DND-41 (cell line): ENCODE measurements around the gene COMTD1.

ENCODE experiments used
- ATAC-seq: fragments of 200-7000 bp; cut with Tn5 transposase; 3 replicates; pipeline ENCODE4 v1.9.1; 2021; ENCODE audit warnings: low read depth; ENCODE audit not compliant: insufficient read depth
- DNase-seq: peaks from one replicate; pipeline ENCODE4 v3.0.0-alpha.2; 2020
- H2AFZ ChIP-seq: 2 replicates; pipeline ENCODE4 v1.6.0; 2012; ENCODE audit warnings: low read depth, low read length
- H3K27ac ChIP-seq: 2 replicates; pipeline ENCODE4 v1.5.1; 2012; ENCODE audit warnings: low read length, inconsistent platforms
- H3K27me3 ChIP-seq: fragments of 200-600 bp; sonication (generic); 2 replicates; pipeline ENCODE4 v1.6.0; 2012; ENCODE audit warnings: low read length, mild to moderate bottlenecking, inconsistent platforms; ENCODE audit not compliant: insufficient read depth, poor library complexity
- H3K36me3 ChIP-seq: 2 replicates; pipeline ENCODE4 v1.5.1; 2012; ENCODE audit warnings: low read length, inconsistent platforms; ENCODE audit not compliant: insufficient read depth
- H3K4me1 ChIP-seq: 2 replicates; pipeline ENCODE4 v1.5.1; 2012; ENCODE audit warnings: mild to moderate bottlenecking, low read length; ENCODE audit not compliant: insufficient read depth
- H3K4me2 ChIP-seq: 2 replicates; pipeline ENCODE4 v1.6.0; 2012; ENCODE audit warnings: mild to moderate bottlenecking, moderate library complexity, low read length, inconsistent platforms; ENCODE audit not compliant: insufficient read depth
- H3K4me3 ChIP-seq, 2 experiments: fragments of 200-600 bp in 1 of 2; shearing (Covaris generic) in 1 of 2; 2 replicates each; pipeline ENCODE4 v1.5.1; 2012 to 2016; ENCODE audit warnings: inconsistent platforms in 2 of 2, low read length in 2 of 2, mild to moderate bottlenecking in 2 of 2, low read depth in 1 of 2, moderate library complexity in 1 of 2
- H3K79me2 ChIP-seq: 2 replicates; pipeline ENCODE4 v1.6.0; 2012; ENCODE audit warnings: low read length, inconsistent platforms; ENCODE audit not compliant: insufficient read depth
- H3K9ac ChIP-seq: 2 replicates; pipeline ENCODE4 v1.6.0; 2012; ENCODE audit warnings: low read depth, mild to moderate bottlenecking, inconsistent platforms, low read length, moderate library complexity
- H3K9me3 ChIP-seq: 2 replicates; pipeline ENCODE4 v1.5.1; 2012; ENCODE audit warnings: low read length, moderate library complexity, mild to moderate bottlenecking, inconsistent platforms; ENCODE audit not compliant: insufficient read depth, severe bottlenecking
- H4K20me1 ChIP-seq: 2 replicates; pipeline ENCODE4 v1.6.0; 2012; ENCODE audit warnings: low read length; ENCODE audit not compliant: insufficient read depth
- CTCF ChIP-seq: IDR thresholded peaks from 2 replicates; pipeline ENCODE4 v1.5.1; 2012; ENCODE audit warnings: borderline replicate concordance, low read length, moderate library complexity, mild to moderate bottlenecking; ENCODE audit not compliant: poor library complexity, severe bottlenecking; ENCODE audit errors: extremely low read depth
- EZH2 ChIP-seq: IDR thresholded peaks from 3 replicates; pipeline ENCODE4 v1.6.1; 2012; ENCODE audit warnings: borderline replicate concordance, low read depth, mild to moderate bottlenecking, moderate library complexity, low read length, inconsistent platforms; ENCODE audit not compliant: severe bottlenecking

The COMTD1 gene

GRCh38 chr10:75209921-75210281 is 25.9 kb downstream of the COMTD1 start:
- H3K36me3 ChIP-seq = peaks cover 31% of the 10 kb centered on the region
- H3K27me3 ChIP-seq = no peaks in the 10 kb centered on the region
- peaks cover 43% of the 10 kb centered on the region for H3K79me2 ChIP-seq
- peak overlapping the region; percentile 100 for H3K27ac ChIP-seq
- no peaks in the 10 kb centered on the region for H3K9me3 ChIP-seq
- peak; percentile 84 for DNase-seq
- peaks cover 32% of the 10 kb centered on the region for H3K4me1 ChIP-seq
- H3K4me2 ChIP-seq = peak overlapping the region; percentile 81
- H4K20me1 ChIP-seq = peaks cover 16% of the 10 kb centered on the region; the same call in 1 of the 2 replicates
- TF ChIP-seq EZH2 = no peak
- peak; percentile 10 for TF ChIP-seq CTCF
- peak; percentile 78 for ATAC-seq
- peak overlapping the region; percentile 18 to 73; a peak in 3 of 4 replicates for H3K4me3 ChIP-seq
- H3K9ac ChIP-seq = peak overlapping the region; percentile 72
- peak overlapping the region; percentile 89 for H2AFZ ChIP-seq

GRCh38 chr10:75209086-75209920 is 26.5 kb downstream of the COMTD1 start:
- H3K27me3 ChIP-seq = no peaks in the 10 kb centered on the region
- TF ChIP-seq CTCF = no peak
- no peak for TF ChIP-seq EZH2
- peaks cover 37% of the 10 kb centered on the region for H3K79me2 ChIP-seq
- peak overlapping the region; percentile 89 for H2AFZ ChIP-seq
- no peaks in the 10 kb centered on the region for H3K9me3 ChIP-seq
- H3K4me3 ChIP-seq = peak overlapping the region; percentile 18 to 73; a peak in 3 of 4 replicates
- H3K36me3 ChIP-seq = peaks cover 25% of the 10 kb centered on the region
- DNase-seq (no peak), ATAC-seq (no peak)
- peak overlapping the region; percentile 100 for H3K27ac ChIP-seq
- H3K4me2 ChIP-seq = peak overlapping the region; percentile 81
- H3K9ac ChIP-seq = peak overlapping the region; percentile 72
- H4K20me1 ChIP-seq = peaks cover 16% of the 10 kb centered on the region; the same call in 1 of the 2 replicates
- H3K4me1 ChIP-seq = peaks cover 29% of the 10 kb centered on the region

GRCh38 chr10:75208181-75208580 is 27.6 kb downstream of the COMTD1 start:
- DNase-seq = no peak
- ATAC-seq = no peak
- Histone ChIP-seq H4K20me1 (peaks cover 15% of the 10 kb centered on the region; the same call in 1 of the 2 replicates), H3K4me3 (no peak overlapping the region), H3K27me3 (no peaks in the 10 kb centered on the region), H3K27ac (no peak overlapping the region), H3K4me2 (no peak overlapping the region), H3K79me2 (peaks cover 28% of the 10 kb centered on the region), H3K36me3 (peaks cover 16% of the 10 kb centered on the region), H3K9me3 (no peaks in the 10 kb centered on the region), H3K4me1 (peaks cover 28% of the 10 kb centered on the region), H3K9ac (no peak overlapping the region), H2AFZ (no peak overlapping the region)
- TF ChIP-seq EZH2 (no peak), CTCF (no peak)
